ENCODE measurements around the gene SETDB2.

SETDB2 gene

DNA sequence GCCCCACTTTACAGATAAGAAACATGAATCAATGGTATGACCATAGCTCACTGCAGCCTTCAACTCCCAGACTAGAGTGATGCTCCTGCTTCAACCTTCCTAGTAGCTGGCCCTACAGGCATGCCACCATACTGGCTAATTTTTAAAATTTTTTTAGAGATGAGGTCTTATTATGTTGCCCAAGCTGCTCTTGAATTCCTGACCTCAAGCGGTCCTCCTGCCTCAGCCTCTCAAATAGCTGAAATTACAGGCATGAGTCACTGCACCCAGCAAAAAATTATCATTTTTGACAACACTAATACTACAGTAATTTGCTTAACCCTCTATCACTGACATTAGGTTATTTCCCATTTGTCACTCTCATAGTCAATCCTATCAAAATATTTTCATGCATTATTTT lies 15.0 kb upstream of the SETDB2 start:
- no peak for DNase-seq

DNA sequence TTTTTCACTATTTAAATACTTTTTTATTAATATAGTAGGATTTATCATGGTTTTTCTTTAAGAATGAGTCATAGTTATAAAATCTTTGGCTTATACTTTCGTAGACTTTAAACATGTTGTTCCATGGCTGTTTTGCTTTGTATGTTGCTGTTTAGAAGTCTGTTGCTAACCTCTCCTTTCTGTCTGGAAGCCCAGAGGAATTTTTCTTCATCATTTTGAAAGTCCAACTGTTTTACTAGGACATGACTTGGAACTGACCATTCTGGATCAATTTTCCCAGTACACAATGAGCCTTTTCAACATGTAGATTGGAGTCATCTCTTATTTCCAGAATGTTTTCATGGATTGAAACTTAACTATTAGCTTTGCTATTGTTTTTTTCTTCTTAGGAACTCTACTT lies 8.1 kb upstream of the SETDB2 start:
- no peak for DNase-seq

DNA sequence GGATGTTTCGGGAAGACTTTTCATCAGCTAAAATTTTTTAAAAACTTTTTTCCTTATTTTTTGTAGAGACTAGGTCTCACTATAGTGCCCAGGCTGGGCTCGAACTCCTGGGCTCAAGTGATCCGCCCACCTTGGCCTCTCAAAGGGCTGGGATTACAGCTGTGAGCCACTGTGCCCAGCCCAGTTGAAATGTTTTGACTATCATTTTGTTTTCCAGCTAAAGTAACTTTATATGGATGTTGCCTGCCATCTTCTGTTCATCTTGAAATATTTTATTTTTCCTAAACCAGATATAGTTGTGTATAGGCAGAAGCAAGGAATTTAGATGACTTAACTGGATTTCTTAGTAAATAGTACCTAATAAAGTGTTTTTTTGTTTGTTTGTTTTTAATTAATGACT lies 7.2 kb upstream of the SETDB2 start:
- DNase-seq = peak; percentile 37

DNA sequence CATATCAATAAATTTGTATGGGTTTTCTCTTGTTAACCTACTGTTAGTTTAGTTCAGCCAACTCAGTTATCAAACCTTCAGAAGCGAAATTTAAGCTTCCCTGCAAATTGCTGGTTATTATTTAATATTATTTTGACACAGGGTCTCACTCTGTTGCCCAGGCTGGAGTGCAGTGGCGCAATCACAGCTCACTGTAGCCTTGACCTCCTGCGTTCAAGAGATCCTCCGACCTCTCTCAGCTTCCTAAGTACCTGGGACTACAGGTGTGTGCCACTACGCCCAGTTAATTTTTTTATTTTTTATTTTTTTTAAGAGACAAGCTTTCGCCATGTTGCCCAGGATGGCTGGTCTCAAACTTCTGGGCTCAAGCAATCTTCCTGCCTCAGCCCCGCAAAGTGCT lies 6.4 kb upstream of the SETDB2 start:
- DNase-seq = no peak

DNA sequence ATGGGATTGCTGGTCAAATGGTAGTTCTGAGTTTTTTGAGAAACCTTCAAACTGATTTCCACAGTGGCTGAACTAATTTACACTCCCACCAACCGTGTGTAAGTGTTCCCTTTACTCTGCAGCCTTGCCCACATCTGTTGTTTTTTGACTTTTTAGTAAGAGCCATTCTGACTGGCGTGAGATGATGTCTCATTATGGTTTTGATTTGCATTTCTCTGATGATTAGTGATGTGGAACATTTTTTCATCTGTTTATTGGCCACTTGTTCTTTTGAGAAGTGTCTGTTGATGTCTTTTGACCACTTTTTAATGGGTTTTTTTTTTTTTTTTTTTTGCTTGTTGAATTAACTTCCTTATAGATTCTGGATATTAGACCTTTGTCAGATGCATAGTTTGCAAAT lies 4.5 kb upstream of the SETDB2 start:
- DNase-seq = no peak

DNA sequence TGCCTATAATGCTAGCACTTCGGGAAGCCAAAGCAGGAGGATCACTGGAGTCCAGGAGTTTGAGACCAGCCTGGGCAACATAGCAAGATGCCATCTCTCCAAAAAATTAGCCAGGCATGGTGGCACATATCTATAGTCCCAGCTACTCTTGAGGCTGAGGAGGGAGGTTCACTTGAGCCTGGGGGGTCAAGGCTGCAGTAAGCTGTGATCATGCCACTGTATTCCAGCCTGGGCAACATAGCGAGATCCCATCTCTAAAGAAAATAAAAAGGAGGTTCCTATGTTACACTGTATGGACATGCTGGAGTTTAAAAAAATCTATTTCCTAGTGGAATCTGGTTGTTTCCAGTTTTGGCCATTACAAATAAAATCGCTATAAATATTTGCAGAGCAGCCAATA lies 2.8 kb upstream of the SETDB2 start:
- no peak for DNase-seq

DNA sequence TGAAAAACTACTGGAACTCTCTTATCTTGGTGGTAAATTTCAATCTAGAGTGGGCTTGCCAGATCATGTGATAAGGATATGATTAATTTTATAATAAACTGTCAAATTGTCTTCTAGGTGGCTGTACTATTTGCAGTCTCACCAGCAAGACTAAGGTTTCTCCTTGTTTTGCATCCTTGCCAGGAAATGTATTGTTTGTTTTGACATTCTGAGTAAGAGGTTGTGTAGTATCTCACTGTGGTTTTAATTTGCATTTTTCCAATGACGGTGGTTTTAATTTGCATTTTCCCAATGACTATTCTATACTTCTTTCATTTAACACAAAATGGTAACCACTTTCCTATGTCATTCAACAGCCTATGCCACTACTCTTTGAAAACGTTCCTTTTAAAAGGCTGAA lies 2.2 kb upstream of the SETDB2 start:
- peak; percentile 62 for DNase-seq

DNA sequence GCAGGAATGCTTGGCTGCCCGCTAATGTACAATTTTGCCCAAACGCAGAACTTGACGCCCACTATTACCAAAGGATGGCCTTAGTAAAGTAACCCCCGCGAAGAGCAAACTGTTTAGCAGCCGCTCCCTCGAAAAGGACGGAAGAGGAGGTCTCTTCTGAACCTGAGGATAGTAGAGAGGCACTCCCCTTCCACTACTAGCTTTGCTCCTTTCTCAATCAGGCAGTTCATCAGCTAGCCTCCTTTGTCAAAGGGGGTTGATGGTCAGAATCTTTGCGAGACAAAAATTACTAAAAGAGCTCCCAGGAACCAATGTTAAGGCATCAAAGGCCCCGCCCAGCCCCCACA lies 744 bp upstream of the SETDB2 start:
- peak; percentile 48 for DNase-seq

DNA sequence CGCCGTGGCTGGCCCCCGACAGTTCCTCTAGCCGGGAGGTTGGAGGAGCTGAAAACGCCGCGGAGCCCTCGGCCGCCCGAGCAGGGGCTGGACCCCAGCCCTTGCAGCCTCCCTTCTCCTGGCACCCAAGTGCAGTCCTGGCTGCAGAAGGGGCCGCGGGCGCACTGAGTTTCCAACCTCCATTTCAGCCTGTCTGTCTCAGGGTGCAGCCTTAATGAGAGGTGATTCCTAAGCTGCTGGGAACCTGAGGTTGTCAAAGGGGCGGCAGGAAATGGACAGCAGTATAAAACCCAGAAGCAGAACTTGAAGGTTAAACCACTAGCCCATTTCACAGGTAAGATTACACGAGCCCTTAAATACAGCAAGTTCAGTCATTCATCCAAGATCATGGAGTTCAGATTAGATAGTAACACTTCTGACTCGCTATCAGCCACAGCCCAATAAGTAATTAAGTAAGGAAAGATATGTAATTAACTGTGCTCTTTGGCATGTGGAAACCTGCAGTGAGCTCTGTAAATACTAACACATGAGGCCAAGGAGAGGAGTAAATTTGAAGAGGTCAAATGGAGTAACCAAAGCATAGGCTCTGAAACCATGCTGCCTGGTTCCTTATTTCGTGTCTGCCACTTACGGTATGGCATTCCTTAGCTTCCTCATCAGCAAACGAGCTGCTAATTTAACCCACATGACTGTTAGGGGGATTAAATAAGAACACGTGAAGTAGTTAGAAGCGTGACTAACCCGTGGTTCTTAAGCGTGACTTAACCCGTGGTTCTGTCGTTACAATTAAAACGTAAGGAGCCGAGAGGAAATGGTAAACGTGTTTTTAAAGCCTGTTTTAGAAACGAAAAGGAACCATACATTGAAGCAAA lies 686 bp downstream of the SETDB2 start:
- DNase-seq = peak; percentile 79

DNA sequence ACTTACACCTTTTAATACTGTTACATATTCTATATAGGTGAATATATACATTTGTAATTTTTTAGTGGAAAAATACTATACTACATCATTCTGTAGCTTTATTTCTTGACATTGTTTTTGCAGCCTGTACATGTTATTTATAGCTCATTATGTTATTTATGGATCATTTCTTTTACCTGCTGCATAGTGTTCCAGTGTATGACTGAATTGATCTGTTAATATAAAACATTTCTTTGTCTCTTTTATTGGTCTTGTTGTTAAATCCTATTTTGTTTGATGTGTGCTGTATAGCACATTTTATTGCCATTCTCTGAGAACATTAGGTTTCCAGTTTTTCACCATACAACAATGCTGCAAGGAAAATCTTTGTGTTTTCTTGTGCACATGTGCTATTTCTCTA lies 2.4 kb downstream of the SETDB2 start:
- no peak for DNase-seq

DNA sequence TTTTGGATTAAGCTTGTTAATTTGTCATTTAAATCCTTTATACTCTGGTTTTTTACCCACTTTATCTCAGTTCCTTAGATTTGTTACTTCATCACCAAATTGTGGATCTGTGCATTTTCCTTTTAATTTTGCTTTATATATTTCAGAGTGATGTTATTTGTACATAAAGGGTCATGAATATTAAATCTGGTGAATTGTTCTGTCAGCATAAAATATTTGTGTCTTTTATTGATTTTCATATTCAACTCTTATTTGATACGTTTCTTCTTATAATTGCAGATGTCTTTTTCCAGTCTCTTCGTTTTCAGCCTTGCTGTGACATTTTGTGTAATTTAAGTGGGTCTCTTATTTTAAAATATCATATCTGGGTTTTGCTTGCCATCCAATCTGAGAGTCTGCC lies 4.7 kb downstream of the SETDB2 start:
- DNase-seq = no peak

DNA sequence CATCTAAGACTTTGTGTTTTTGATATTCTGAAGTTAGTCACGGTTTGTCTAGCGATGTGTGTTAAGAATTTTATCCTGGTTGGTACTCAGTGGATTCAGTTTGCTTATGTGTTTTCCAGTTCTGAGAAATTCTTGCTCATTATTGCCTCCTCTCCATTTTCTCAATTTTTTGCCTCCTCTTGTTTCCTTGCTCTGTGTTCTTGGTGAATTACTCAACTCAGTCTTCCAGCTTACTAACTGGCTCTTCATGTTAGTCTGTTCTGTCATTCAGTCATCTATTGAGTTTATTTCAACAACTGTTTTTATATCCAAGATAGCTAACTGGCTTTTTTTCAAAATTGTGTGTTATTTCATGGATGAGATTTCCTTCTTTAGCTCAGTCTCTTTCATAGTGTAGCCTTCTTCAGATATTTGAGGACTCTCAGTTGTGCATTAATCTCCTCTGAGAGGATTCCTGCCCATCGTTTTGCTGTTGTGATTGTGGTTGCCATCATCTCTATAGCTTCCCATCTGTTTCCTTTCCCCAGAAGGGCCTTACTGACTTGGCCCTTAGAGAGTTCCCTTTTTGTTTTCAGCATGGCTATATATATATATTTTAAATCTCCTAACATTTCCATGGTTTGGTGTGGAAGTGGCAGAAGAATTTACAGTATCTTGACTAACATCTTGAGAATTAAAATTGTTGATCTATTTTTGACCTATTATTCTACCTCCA lies 6.2 kb downstream of the SETDB2 start:
- no peak for DNase-seq

DNA sequence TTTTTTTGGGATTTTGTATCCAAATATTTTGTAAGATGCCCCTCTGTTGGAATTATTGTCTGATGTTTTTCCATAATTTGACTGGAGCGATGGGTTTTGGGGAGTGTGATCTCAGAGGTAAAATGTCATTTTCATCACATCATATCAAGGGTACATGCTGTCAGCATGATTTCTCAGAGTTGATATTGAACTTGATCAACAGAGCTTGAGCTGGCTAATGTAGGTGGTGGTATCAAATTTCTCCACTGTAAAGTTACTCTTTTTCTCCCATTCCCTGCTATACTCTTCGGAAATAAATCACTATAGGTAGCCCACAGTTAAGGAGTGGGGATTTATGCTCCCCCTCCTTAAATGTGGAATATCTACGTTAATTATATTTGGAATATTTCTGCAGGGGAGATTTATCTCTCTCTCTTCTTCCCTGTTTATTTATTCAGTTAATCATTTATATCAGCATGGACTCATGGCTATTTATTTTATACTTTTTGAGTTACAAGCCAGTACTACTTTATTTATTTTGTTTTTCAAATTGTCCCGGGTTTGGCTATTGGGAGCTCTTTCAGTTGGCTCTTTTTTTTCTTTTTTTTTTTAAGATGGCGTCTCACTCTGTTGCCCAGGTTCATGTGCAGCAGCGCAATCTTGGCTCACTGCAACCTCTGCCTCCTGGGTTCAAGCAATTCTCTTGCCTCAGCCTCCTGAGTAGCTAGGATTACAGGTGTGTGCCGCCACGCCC lies 8.8 kb downstream of the SETDB2 start:
- no peak for DNase-seq

DNA sequence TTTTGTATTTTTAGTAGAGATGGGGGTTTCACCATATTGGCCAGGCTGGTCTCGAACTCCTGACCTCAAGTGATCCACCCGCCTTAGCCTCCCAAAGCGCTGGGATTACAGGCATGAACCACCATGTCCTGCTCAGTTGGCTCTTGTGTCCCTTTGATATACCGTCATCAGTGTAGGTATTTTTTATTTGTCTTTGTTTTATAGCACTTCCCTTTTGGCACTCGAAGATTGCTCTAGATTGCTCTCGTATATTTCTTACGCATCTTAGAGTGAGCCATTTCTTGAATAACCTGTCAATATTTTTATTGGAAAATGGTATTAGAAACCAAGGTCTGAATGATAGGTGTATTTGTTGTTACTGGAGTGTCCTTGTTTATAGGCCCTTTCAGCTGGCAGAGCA lies 9.4 kb downstream of the SETDB2 start:
- no peak for DNase-seq

DNA sequence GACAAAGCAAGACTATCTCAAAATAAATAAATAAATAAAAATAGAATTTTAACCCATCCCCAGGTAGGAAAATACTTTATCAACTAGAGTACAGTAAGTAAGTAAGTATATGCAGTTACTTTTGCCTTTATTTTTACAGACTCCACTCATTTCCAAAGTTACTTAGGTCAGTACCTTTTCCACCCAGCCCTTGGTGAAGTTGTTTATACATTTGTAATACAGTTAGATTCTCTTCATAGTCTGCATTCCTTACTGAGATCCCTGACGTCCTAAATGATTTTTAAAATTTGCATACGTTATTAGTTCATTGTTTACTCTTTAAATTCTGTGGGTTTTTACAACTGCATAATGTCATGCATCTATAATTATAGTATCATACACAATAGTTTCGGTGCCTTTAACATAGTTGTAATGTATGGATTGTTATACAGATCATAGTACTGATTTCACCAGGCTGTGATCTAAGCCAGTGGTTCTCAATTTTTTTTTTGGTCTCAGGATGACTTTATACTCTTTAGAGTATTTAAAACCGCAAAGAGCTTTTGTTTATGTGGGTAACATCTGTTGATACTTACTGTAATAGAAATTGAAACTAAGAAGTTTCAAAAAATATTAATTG lies 10.4 kb downstream of the SETDB2 start:
- DNase-seq = peak; percentile 54

DNA sequence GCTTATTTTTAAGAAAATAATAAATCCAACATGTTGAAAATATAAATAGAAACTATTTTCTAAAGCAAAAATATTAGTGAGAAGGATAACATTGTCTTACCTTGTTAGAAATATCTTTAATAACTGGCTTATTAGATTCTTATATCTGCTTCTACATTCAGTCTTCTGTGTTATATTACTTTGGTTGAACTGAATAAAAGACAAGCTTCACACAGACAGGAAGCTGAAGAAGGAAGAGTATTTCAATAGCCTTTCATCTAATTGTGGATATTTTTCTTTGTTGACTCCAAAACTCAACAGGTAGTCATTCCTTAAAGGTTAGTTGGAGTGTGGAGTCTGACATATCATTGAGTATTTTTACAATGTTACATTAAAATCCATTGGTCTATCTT lies 10.9 kb downstream of the SETDB2 start:
- DNase-seq = no peak

DNA sequence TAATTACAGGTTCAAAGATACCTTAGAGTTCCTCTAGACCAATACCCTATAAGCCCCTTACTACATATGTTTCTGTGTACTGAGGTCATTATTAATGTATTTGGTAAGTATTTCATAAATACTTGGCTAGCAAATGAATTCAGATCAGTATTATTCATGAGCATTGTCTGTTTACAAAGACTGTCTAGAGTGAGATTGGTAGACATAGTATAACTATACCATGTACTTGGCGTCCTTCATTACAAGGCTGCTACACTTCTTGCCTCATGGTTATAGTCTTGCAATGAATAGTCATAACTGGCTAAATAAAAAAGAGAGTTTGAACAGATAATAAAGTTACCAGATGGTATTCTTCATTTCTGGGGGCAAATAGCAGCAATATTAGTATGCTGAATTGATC lies 12.1 kb downstream of the SETDB2 start:
- no peak for DNase-seq

DNA sequence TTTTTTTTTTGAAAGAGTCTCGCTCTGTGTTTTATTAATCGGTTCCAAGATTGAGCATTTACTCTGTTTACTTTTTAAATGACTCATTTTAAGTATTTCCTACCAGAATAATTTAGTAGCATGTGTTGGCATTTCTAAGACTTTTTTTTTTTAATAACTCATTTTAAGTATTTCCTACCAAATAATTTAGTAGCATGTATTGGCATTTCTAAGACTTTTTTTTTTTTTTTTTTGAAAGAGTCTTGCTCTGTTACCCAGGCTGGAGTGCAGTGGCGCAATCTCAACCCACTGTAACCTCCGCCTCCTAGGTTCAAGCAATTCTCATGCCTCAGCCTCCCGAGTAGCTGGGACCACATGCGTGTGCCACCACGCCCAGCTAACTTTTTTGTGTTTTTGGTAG lies 13.1 kb downstream of the SETDB2 start:
- peak; percentile 10 for DNase-seq

DNA sequence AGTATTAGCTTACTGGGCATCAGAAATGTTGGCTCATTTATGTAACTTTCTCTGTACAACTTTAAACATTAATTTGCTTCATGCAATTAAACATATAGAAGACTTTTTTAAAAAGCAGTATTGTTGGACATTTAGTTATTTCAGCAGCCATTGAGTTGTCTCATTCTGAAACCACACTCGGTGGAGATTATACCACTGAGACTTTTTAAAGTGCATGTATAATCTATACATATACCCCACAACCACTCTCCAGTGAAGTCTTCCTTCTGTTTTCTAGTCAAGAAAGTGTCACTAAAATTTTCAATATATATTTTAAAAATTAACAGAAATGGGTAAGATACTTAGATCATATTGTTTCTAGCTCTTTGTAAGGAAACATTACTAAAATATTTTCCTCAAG lies 15.5 kb downstream of the SETDB2 start:
- no peak for DNase-seq

DNA sequence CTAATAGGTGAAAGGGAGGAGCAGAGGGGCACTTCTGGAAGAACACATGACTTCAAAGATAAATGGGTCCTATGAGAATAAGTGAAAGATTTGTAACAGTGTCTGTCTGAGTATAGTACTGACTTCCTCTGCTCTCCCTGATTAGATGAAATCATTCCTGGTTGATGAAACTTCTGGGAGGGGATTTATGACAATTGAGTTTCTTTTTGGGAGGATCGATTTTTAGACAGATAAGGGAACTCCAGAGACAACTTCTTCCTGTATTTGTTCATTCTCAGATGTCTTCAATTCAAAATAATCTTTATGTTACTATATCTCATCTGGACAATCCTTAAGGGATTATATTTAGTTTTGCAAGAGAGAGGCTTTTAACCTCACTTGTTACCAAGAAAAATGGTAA lies 20.0 kb downstream of the SETDB2 start:
- no peak for DNase-seq

DNA sequence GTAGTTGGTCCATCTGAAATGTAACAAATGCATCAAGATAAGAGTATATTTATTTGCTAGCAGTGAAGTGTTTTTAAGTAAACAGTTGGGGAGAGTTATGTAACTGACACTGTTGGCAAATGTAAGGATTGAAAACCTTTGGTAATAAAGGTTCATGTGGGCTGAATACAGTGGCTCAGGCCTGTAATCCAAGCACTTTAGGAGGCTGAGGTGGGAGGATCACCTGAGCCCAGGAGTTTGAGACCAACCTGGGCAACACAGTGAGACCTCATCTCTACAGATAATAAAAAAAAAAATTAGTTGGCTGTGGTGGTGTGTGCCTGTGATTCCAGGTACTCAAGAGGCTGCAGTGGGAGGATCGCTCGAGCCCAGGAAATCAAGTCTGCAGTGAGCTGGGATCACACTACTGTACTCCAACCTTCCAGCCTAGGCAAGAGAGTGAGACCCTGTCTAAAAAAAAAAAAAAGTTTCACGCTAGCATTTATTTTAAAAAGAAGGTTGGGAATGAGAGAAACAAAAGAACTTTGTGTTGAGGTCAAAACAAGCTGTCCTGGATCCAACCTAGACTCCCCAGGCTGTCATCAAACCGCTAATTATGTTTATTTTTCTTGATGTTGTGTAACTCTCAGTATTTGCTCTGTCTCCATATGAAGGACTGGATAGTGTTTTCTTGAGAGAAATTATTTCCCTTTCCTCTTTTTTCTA lies 20.7 kb downstream of the SETDB2 start:
- DNase-seq = no peak

DNA sequence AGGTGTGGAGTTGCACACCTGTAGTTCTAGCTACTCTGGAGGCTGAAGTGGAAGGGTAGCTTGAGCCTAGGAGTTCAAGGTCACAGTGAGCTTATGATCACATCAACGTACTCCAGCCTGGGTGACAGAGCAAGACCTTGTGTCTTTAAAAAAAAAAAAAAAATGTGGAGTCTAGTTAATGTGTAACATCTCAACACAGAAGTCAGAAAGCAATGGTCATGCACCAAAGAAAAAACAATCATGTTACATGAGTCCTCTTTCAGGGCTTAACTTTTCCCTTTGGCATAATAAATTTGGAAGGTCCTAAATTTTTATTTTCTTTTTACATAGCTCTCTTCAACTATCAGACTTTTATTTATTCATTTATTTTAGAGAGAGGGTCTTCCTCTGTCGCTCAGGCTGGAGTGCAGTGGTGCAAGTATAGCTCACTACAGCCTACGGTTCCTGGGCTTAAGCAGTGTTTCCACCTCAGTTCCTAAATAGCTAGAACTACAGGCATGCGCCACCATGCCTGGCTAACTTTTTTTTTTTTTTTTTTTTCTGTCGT lies 22.3 kb downstream of the SETDB2 start:
- DNase-seq = no peak

DNA sequence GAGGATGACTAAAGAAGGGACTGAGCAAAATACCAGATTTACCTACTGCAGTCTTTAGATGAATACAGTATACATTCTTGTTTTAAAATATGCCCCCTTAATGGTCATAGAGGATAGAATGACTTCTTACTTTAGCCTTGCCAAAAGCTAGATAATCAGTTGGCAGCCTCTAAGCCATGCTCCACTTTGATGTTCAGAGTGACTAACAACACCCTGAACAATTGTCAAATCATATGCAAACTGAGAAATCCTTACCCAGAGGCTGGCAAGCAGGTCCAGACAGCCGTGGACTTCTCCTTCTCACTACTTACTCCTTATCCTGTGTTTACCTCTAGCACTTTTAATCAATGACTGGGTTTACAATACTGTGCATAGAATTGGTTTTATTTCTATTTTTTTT lies 28.1 kb downstream of the SETDB2 start:
- DNase-seq = no peak

All from fibroblast of skin of right biceps (primary cell).